Stimulated activated CD8-positive, alpha-beta memory T cell treated with anti-CD3 and anti-CD28 coated beads, Interleukin-12 subunit alpha, Interleukin-12 subunit beta, amount 100 ng/mL, for 1 hour (primary cell): ENCODE data around the gene DCAF17.
"Not testable (repeated sequence)": the region's sequence is repeated elsewhere in the genome, so short reads cannot be mapped to it uniquely, and the experiment has no call there.

Experiments
- DNase-seq: peaks from one replicate; pipeline ENCODE4 v3.0.0-alpha.2; 2020; ENCODE audit warnings: low read depth

Gene DCAF17

DNA sequence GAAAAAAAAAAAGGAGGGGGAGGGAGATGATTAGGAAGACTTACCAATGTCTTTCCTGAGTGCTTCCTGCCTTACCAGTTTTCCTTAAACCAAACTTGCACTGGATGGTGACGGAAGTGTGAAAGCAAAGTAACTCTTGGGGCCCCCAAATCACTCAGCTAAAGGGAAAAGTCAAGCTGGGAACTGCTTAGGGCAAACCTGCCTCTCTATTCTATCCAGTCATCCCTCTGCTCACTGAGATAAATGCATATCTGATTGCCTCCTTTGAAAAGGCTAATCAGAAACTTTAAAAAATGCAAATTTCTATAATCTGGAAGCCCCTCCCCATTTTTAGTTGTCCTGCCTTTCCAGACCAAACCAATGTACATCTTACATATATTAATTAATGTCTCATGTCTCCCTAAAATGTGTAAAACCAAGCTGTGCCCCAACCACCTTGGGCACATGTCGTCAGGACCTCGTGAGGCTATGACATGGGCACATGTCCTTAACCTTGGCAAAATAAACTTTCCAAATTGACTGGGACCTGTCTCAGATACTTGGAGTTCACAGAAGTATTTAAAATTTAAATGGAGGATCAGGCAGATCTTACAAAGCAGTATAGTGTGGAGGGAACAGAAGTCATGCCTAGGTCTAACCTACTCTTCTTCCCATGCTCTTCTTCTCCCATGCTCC is 81.0 kb downstream of the DCAF17 start:
- DNase-seq: no peak

DNA sequence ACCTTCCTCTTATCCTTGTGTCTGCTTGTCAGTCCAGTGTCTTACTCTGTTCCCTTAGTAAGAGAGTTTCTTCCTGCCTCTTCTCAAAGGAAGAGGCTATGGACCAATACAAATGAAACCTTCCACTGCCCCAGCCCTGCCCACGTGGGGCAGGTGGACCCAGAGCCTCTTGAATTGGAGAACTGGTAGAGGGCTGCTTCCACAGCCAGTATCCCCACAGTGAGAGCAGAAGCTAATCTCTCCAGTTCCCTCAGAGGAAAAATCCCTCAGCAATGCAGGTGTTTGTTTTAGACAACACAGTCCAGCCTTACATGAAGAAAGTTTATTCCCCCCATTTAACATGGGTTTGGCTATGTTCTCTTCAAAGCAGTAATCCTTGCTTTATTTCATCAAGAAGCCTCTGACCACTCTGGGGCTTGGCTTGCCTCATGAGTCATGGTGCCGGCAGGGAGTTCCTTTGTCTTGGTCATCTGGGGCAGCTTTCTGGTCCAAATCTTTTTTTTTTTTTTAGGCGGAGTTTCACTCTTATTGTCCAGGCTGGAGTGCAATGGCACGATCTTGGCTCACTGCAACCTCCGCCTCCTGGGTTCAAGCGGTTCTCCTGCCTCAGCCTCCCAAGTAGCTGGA is 81.8 kb downstream of the DCAF17 start:
- DNase-seq: no peak

DNA sequence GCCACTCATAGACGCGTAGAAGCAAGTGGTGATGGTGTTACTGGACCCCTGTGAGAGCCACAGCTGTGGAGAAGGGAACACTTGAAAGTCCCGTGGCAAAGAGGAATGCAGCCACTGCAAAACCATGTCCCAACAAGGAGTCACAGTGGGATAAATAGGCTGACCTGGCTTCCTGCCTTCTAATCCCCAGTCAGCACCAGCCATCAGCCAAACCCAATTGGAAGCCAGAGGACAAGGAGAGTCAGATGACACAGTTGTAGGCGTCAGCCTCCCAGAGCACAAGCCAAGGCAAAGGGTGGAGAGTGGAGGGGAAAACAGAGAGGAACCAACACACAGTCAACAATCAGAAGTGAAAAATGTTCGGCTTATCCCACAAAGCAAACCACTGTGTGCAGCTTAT is 82.8 kb downstream of the DCAF17 start:
- DNase-seq: no peak

DNA sequence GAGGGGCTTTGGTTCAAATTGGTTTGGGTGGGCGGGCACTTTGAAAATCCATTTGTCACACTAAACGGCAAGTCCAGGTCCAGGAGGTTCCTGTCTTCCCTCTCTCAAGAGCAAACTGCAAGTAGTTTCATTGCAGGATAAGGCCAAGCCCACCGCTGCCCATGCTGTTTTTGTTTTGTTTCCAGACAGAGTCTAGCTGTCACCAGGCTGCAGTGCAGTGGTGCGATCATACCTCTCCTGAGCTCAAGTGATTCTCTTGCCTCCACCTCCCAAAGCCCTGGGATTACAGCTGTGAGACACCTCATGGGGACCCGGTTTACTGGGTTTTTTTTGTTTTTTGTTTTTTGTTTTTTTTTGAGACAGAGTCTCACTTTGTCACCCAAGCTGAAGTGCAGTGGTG is 86.4 kb downstream of the DCAF17 start:
- DNase-seq: no peak

DNA sequence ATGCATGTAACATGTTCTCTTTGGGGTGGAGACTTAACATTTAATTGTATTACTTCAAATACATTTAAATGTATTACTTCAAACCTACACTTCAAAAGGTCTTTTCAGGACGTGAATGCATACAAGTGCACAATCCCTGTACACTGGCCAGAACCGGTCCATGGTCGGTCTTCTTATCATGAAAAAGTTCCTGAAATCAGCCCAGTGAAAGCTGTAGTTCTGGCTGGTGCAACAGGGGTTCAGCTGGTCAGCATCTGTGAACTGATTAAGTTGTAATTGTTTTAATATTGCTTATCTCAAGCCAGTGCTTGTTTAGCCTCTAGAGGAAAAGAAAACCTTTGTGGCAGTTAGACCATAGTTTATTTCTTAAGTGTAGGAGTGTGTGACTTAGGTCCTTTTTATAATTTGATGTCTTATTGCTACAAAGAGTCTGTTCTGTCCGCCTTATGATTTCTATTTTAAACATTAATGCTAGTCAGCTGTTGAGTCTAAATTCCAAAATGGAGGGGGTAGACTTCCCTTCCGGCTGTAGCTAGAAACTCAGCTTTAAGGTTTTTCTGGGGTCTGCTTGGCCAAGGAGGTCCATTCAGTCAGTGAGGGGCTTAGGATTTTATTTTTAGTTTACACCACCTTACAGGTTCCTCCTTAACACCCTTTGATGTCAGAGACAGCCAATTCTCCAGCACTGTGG is 87.5 kb downstream of the DCAF17 start:
- DNase-seq: no peak

DNA sequence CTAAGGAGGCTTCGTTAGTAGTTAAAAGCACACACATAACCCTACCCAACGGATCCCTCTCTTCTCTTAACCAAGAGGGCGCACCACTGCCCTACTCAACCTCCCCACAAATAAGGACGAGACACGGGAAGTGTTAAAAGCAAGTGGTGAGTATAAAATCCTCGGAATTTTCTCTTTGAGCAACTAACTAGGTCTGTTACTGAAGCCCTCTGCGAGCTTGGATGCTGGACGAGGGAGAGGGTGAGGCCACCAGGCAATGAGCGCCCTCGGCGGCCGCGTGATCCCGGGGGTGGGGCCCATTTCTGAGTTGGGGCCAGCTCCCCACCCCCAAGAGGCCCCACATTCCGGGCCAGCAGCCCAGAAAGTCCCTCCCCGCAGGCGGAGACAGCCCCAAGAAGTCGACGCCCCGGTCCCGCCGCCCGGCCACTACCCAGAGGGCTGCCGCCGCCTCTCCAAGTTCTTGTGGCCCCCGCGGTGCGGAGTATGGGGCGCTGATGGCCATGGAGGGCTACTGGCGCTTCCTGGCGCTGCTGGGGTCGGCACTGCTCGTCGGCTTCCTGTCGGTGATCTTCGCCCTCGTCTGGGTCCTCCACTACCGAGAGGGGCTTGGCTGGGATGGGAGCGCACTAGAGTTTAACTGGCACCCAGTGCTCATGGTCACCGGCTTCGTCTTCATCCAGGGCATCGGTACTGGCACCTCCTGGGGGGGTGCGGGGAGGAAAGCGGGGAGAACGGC is 88.2 kb downstream of the DCAF17 start, which contains the start of gene CYBRD1:
CYBRD1 (plus strand) TSS at position 423 of the 736 bp plus-strand sequence; CDS start at position 495, 72 bp downstream.
- no peak for DNase-seq

DNA sequence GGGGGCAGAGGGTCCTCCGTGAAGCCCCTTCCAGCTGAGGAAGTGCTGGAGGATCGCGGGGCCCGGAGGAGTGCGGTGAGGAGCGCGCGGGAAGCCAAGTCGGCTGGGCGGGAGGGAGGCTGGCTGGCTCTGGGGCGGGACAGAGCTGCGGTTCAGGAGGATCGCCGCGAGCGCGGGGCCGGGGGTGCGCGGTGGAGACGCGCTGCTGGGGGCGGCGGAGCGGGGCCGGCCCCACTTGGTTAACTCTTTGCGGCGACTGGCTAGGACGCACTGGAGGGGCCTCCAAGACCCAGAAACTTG is 88.7 kb downstream of the DCAF17 start:
- DNase-seq: no peak

DNA sequence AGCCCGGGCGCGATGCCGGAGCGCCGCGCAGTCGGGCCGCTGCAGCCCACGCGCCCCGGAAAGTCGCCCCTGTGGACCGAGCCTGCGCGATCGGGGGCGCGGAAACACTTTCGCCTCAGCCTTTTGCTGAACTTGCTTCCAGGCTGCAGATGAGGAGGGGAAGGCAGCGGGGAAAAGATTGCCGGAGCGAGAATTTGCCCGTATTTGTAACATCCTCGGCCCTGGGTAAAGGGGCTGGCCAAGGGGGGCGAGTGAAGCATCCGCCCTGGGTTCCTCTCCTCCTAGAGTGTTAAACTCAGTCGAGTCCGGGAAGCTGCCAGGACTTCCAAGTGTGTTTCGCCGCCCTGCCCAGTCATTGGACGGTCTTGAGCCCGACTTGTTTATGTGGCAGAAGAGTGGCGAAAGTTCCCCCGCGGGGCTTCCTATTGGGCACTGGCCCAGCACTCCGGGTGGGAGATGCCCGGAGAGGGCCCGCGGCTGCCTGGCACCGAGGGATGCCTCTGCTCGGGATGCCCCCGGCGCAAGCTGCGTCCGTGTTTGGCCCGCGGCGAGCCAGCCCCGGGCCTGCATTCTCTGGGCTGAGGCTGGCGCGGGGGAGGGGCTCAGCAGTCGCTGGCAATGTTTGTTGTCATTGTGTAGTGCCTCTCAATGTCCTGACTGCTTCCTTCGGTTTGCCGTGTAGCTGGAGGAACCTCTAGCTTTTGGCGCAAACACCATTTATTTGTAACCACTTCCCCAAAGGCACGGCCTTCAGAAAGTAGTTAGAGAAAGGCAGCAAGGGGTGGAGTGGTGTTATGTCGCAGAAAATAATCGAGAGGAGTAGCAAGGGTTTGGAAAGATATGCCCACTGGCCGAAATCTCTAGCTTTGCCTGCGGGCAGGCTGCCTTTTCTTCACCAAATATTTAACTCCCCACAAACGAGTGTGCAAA is 89.3 kb downstream of the DCAF17 start:
- DNase-seq: no peak

DNA sequence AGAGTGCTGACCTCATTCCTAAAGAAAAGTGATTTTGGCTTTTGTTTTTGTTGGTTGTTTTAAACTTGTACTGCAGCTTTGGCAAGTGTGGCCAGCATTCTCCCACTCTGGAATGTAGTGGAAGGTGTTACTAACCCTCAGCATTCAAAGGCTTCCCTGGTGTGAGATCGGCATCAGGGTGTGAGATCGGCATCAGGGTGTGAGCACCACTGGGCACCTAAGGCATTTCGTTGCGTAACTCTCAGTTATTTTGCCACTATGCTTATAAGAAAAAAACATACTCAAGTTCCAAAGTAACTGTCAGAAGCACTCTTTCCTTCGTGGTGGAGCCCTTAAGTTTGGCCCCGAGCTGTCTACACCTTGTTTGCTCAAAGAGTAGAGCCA is 90.0 kb downstream of the DCAF17 start:
- no peak for DNase-seq

DNA sequence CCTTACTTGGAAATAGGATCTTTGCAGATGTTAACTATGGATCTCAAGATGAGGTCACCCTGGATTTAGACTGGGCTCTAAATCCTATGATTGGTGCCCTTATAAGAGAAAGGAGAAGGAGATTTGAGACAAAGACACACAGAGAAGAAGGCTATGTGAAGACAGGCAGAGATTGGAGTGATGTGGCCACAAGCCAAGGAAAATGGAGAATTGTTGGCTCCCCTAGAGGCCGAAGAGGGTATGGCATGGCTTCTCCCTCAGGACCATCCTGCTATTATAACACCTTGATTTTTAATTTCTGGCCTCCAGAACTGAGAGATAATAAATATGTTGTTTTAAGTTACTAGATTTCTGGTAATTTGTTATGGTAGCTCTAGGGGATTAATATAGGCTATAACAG is 95.9 kb downstream of the DCAF17 start:
- no peak for DNase-seq

DNA sequence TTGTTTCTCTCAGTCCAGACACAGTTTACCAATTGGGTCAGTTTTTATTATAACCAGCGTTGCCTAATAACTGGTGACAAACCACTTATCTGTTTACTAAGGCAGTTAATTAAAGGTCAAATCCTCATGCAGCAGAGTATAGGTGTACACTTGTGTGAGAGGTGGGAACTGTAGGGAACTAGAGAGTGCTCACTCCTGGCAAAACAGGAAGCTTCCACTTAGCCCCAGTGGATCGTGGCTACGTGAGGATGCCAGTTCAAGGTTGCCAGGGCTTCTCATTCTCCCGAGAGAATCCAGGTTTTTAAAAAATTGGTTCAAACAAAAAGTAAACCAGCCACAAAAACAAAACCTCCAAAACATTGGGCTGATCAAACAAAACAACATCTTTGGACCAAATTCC is 96.4 kb downstream of the DCAF17 start:
- DNase-seq: no peak

DNA sequence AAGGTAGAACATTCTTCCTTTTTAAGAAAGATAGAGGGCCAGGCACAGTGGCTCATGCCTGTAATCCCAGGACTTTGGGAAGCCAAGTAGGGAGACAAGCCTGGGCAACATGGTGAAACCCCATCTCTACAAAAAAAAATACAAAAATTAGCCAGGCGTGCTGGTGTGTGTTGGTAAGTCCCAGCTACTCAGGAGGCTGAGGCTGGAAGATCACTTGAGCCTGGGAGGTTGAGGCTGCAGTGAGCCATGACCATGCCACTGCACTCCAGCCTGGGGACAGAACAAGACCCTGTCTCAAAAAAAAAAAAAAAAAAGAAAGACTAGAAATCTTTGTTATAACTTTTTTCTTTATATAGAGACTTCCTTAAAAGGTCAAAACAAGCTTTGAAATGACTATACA is 96.8 kb downstream of the DCAF17 start:
- DNase-seq: not testable (repeated sequence)

DNA sequence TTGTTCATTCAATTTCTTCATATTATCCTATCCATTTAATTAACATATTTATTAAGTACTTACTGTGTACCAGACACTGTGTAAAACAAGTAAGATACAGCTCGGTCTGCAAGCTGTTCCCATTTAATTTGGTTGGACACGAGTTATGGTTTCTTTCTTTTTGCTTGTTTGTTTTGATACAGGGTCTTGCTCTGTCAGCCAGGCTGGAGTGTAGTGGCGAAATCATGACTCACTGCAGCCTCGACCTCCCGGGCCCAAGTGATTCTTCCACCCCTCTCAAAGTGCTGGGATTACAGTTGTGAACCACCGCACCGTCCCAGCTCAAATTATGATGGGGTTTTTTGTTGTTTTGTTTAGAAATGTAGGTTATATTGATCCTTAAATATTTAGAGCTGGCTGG is 97.3 kb downstream of the DCAF17 start:
- DNase-seq: no peak

DNA sequence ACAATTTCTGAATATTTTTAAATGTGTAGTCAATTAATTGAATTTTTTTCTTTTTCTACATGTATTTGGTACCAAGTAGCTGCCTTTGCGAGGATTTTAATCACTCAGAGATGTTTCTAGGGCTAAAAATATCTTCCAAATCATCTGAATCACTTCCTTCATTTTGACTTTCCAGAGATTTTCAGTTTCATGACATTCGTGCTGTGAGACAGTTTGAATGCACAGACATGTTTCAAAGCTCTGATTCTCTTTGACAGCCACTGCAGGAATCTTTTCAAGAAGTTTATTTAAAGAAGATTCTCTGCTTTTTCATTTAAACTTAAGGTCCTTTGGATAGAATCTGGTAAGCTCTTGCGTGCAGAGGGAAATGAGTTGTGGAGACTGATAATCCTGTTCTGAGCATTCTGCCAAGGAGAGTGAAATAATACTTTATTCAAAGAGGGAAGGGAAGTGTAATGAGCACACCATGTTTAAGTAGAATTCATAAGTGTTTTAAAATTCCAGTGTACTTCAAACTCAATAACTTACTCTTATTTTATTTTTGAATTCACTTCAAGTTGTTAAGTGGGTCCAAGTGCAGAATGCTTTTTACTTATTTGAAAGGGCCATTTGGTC is 97.9 kb downstream of the DCAF17 start:
- DNase-seq: no peak

DNA sequence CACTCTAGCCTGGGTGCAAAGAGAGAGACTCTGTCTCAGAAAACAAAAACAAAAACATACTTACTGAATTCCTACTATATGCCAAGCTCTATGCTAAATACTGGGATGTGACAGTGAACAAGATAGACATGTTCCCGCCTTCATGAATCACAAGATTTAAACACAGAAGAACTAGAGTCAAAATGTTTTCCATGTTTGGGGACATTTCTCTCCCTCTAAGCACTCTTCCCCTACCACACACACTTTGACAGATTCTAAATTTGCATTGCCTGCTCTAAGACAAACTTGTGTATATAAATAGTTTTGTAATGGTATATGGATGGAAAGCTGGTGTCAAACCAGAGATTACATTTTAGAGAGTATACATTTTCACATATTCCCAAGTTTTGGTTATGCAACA is 99.3 kb downstream of the DCAF17 start:
- DNase-seq: no peak
